WTC11 (cell line): Measurements from ENCODE around the gene DHPS. TPM values are rescaled to one million over a fixed set of nuclear protein-coding genes. Genes with fewer than 3 reads are reported as not detected.

Experiments
- ATAC-seq: fragments of 200-7000 bp; cut with Tn5 transposase; 2 replicates; pipeline ENCODE4 v1.10.0; 2021; ENCODE audit warnings: mild to moderate bottlenecking, moderate library complexity
- CTCF ChIA-PET: fragments of 300-600 bp; sonication (Branson Sonifier 250); formaldehyde crosslinking; loops from one replicate; lab custom pipeline; 2021; ENCODE audit warnings: antibody characterized with exemption; lab: Charles Lee
- POLR2A ChIA-PET: fragments of 350-600 bp; sonication (Branson Sonifier 250); formaldehyde crosslinking; loops from one replicate; lab custom pipeline; 2021; ENCODE audit warnings: antibody characterized with exemption; lab: Charles Lee
- DNase-seq: peaks from one replicate; pipeline ENCODE4 v3.0.0; 2021; ENCODE audit warnings: low spot score
- H3K27ac Mint-ChIP-seq: 2 replicates; pipeline ENCODE4 v1.8.0; 2021; ENCODE audit warnings: mixed read lengths
- H3K27me3 Mint-ChIP-seq: 2 replicates; pipeline ENCODE4 v1.8.0; 2021; ENCODE audit warnings: low read depth, mild to moderate bottlenecking, moderate library complexity, mixed read lengths
- H3K36me3 Mint-ChIP-seq: 2 replicates; pipeline ENCODE4 v1.8.0; 2021; ENCODE audit warnings: mixed read lengths
- H3K4me1 Mint-ChIP-seq: 2 replicates; pipeline ENCODE4 v1.8.0; 2022; ENCODE audit warnings: mixed read lengths
- H3K4me3 Mint-ChIP-seq: 2 replicates; pipeline ENCODE4 v1.8.0; 2021; ENCODE audit warnings: mild to moderate bottlenecking, moderate library complexity, mixed read lengths
- H3K9me3 Mint-ChIP-seq: 2 replicates; pipeline ENCODE4 v1.8.0; 2021; ENCODE audit warnings: mixed read lengths
- CBFB ChIP-seq: sonication (generic); formaldehyde crosslinking; IDR thresholded peaks from 2 replicates; pipeline ENCODE4 v1.8.1; 2022; ENCODE audit warnings: mild to moderate bottlenecking, low read depth, missing genetic modification reagents
- ELF4 ChIP-seq: sonication (generic); formaldehyde crosslinking; IDR thresholded peaks from 2 replicates; pipeline ENCODE4 v1.8.1; 2022; ENCODE audit warnings: low read depth, mild to moderate bottlenecking, moderate library complexity, missing genetic modification reagents
- EMX1 ChIP-seq: fragments of 250-450 bp; sonication (Bioruptor Pico); IDR thresholded peaks from 2 replicates; pipeline ENCODE4 v1.8.0; 2021; ENCODE audit warnings: mild to moderate bottlenecking
- FOXK1 ChIP-seq: sonication (generic); formaldehyde crosslinking; IDR thresholded peaks from 2 replicates; pipeline ENCODE4 v1.8.0; 2022; ENCODE audit warnings: mild to moderate bottlenecking, moderate library complexity, missing genetic modification reagents
- MXD4 ChIP-seq: fragments of 250-450 bp; sonication (Bioruptor Pico); IDR thresholded peaks from 2 replicates; pipeline ENCODE4 v1.8.0; 2021; ENCODE audit warnings: mild to moderate bottlenecking, moderate library complexity, borderline replicate concordance
- NFATC4 ChIP-seq: fragments of 250-450 bp; sonication (Bioruptor Pico); IDR thresholded peaks from 2 replicates; pipeline ENCODE4 v1.9.0; 2021; ENCODE audit warnings: mild to moderate bottlenecking
- RELA ChIP-seq: sonication (generic); formaldehyde crosslinking; IDR thresholded peaks from 2 replicates; pipeline ENCODE4 v1.8.1; 2022; ENCODE audit warnings: missing genetic modification reagents, mild to moderate bottlenecking, borderline replicate concordance
- TEAD1 ChIP-seq: sonication (generic); formaldehyde crosslinking; IDR thresholded peaks from 2 replicates; pipeline ENCODE4 v1.8.0; 2022; ENCODE audit warnings: mild to moderate bottlenecking, missing genetic modification reagents
- ZNF219 ChIP-seq: sonication (generic); formaldehyde crosslinking; IDR thresholded peaks from 2 replicates; pipeline ENCODE4 v1.8.0; 2023; ENCODE audit warnings: missing genetic modification reagents, mild to moderate bottlenecking, borderline replicate concordance
- ZNF416 ChIP-seq: fragments of 250-450 bp; sonication (Bioruptor Pico); IDR thresholded peaks from 2 replicates; pipeline ENCODE4 v1.9.0; 2021; ENCODE audit warnings: mild to moderate bottlenecking, inconsistent platforms
- total RNA-seq: library from RNA; stranded (reverse); gene quantifications from 3 replicates; pipeline ENCODE4 v1.2.3, GENCODE V29; 2021
- TF ChIP-seq, protein P1 (sequence below): sonication (generic); formaldehyde crosslinking; IDR thresholded peaks from 2 replicates; pipeline ENCODE4 v1.8.1; 2023; ENCODE audit warnings: mild to moderate bottlenecking, missing genetic modification reagents, moderate library complexity
- TF ChIP-seq, protein P2 (sequence below): sonication (generic); formaldehyde crosslinking; IDR thresholded peaks from 2 replicates; pipeline ENCODE4 v1.8.0; 2022; ENCODE audit warnings: mild to moderate bottlenecking, missing genetic modification reagents
- TF ChIP-seq, protein P3 (sequence below): sonication (generic); formaldehyde crosslinking; IDR thresholded peaks from 2 replicates; pipeline ENCODE4 v1.8.1; 2022; ENCODE audit warnings: mild to moderate bottlenecking, moderate library complexity, missing genetic modification reagents
- TF ChIP-seq, protein P4 (sequence below): fragments of 250-450 bp; sonication (Bioruptor Pico); IDR thresholded peaks from 2 replicates; pipeline ENCODE4 v1.9.0; 2021; ENCODE audit warnings: mild to moderate bottlenecking
- TF ChIP-seq, protein P5 (sequence below): sonication (generic); formaldehyde crosslinking; IDR thresholded peaks from 2 replicates; pipeline ENCODE4 v1.8.0; 2022; ENCODE audit warnings: missing genetic modification reagents
- TF ChIP-seq, protein P6 (sequence below): fragments of 250-450 bp; sonication (Bioruptor Pico); IDR thresholded peaks from 2 replicates; pipeline ENCODE4 v1.8.0; 2021; ENCODE audit warnings: mild to moderate bottlenecking
- TF ChIP-seq, protein P7 (sequence below): fragments of 250-450 bp; sonication (Bioruptor Pico); IDR thresholded peaks from 2 replicates; pipeline ENCODE4 v2.1.2; 2022; ENCODE audit warnings: mild to moderate bottlenecking, moderate library complexity

DHPS gene
- total RNA-seq, 1 experiment from 2014 or later = 115 TPM

DNA sequence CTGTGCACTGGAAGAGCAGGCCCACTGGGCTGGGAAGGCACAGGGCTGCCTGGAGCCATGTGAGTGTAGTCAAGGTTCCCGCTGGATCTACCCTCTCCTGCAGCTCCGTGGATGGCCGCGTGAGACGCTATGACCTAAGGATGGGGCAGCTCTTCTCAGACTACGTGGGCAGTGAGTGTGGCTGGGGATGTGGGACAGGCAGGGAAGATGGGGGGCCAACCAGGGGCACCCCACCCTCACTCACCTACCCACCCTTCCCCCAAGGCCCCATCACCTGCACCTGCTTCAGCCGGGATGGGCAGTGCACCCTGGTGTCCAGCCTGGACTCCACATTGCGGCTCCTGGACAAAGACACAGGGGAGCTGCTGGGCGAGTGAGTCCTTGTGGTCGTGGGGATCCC lies 8.9 kb downstream of the DHPS start:
- Mint-ChIP-seq H3K4me1 (peaks cover 17% of the 10 kb centered on the region), H3K9me3 (no peaks in the 10 kb centered on the region), H3K36me3 (peaks cover 40% of the 10 kb centered on the region), H3K27me3 (no peaks in the 10 kb centered on the region), H3K4me3 (no peak overlapping the region), H3K27ac (no peak overlapping the region)
- DNase-seq = no peak
- CTCF ChIA-PET = interaction anchor here (0.6 to 3.1 kb wide), 39 partner anchors 9 to 875 kb away, joined by 3 to 38 read pairs (median 4); partner anchors contain the start of genes DHPS, TNPO2, ZNF491 and ZNF700
- ATAC-seq = no peak
- POLR2A ChIA-PET = interaction anchor here (0.9 kb wide), 1 partner anchor 24 kb away, joined by 3 read pairs; the partner anchor contains the start of gene FBXW9
- no peak for TF ChIP-seq MXD4 (CRISPR knock-in tag)
- no peak for TF ChIP-seq FOXK1 (CRISPR knock-in tag)
- TF ChIP-seq, protein P1, sequence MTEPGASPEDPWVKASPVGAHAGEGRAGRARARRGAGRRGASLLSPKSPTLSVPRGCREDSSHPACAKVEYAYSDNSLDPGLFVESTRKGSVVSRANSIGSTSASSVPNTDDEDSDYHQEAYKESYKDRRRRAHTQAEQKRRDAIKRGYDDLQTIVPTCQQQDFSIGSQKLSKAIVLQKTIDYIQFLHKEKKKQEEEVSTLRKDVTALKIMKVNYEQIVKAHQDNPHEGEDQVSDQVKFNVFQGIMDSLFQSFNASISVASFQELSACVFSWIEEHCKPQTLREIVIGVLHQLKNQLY = no peak
- TF ChIP-seq, protein P2, sequence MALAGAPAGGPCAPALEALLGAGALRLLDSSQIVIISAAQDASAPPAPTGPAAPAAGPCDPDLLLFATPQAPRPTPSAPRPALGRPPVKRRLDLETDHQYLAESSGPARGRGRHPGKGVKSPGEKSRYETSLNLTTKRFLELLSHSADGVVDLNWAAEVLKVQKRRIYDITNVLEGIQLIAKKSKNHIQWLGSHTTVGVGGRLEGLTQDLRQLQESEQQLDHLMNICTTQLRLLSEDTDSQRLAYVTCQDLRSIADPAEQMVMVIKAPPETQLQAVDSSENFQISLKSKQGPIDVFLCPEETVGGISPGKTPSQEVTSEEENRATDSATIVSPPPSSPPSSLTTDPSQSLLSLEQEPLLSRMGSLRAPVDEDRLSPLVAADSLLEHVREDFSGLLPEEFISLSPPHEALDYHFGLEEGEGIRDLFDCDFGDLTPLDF (CRISPR knock-in tag) = no peak
- TF ChIP-seq RELA (CRISPR knock-in tag) = no peak
- TF ChIP-seq, protein P3, sequence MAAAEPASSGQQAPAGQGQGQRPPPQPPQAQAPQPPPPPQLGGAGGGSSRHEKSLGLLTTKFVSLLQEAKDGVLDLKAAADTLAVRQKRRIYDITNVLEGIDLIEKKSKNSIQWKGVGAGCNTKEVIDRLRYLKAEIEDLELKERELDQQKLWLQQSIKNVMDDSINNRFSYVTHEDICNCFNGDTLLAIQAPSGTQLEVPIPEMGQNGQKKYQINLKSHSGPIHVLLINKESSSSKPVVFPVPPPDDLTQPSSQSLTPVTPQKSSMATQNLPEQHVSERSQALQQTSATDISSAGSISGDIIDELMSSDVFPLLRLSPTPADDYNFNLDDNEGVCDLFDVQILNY (CRISPR knock-in tag) = no peak
- TF ChIP-seq TEAD1 = no peak
- TF ChIP-seq CBFB (CRISPR knock-in tag) = no peak
- no peak for TF ChIP-seq EMX1 (CRISPR knock-in tag)
- no peak for TF ChIP-seq ZNF219 (CRISPR knock-in tag)
- TF ChIP-seq ELF4 (CRISPR knock-in tag) = no peak
- TF ChIP-seq, all 79 proteins: peak for 0

DNA sequence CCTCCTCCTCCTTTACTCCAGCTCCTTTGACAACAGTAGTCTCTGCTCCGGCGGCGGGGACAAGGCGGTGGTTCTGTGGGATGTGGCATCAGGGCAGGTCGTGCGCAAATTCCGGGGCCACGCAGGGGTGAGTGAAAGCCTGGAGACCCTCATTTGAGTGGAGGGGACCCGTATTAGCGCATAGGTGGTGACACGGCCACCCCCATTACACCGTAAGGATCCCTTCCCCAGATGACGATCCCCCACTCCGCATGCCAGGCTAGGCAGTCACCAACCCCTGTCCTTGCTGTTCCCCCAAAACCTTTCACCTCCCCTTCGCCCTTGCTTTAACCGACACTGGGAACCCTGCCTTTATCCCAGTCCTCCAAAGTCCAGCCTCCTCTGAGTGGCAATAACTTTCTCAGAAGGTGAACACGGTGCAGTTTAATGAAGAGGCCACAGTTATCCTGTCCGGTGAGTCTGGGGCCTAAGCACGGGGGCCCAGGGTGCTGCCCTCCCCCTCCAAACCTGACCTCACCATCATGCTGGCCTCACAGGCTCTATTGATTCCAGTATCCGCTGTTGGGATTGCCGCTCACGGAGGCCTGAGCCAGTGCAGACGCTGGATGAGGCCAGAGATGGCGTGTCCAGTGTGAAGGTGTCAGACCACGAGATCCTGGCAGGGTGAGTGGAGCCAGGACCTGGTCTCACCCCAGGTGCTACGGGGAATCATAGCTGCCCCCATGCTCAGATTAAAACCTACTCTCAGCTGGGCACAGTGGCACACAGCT lies 11.3 kb downstream of the DHPS start:
- H3K4me3 Mint-ChIP-seq = peak overlapping the region; percentile 98
- DNase-seq = no peak
- H3K27ac Mint-ChIP-seq = peak overlapping the region; percentile 100
- CTCF ChIA-PET = interaction anchor here (2.9 to 3.1 kb wide), 2 partner anchors 11 to 22 kb away, joined by 22 to 23 read pairs; partner anchors contain the start of gene DHPS
- peaks cover 25% of the 10 kb centered on the region for H3K36me3 Mint-ChIP-seq
- no peaks in the 10 kb centered on the region for H3K27me3 Mint-ChIP-seq
- no peaks in the 10 kb centered on the region for H3K9me3 Mint-ChIP-seq
- TF ChIP-seq, protein P4, sequence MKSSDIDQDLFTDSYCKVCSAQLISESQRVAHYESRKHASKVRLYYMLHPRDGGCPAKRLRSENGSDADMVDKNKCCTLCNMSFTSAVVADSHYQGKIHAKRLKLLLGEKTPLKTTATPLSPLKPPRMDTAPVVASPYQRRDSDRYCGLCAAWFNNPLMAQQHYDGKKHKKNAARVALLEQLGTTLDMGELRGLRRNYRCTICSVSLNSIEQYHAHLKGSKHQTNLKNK (CRISPR knock-in tag) = no peak
- TF ChIP-seq ZNF416 (CRISPR knock-in tag) (peak; percentile 27; the same call in 1 of the 2 replicates), NFATC4 (CRISPR knock-in tag) (no peak), EMX1 (CRISPR knock-in tag) (0 out of 2 replicates have a peak, but pooled peaks have one; percentile 69)
- TF ChIP-seq, protein P5, sequence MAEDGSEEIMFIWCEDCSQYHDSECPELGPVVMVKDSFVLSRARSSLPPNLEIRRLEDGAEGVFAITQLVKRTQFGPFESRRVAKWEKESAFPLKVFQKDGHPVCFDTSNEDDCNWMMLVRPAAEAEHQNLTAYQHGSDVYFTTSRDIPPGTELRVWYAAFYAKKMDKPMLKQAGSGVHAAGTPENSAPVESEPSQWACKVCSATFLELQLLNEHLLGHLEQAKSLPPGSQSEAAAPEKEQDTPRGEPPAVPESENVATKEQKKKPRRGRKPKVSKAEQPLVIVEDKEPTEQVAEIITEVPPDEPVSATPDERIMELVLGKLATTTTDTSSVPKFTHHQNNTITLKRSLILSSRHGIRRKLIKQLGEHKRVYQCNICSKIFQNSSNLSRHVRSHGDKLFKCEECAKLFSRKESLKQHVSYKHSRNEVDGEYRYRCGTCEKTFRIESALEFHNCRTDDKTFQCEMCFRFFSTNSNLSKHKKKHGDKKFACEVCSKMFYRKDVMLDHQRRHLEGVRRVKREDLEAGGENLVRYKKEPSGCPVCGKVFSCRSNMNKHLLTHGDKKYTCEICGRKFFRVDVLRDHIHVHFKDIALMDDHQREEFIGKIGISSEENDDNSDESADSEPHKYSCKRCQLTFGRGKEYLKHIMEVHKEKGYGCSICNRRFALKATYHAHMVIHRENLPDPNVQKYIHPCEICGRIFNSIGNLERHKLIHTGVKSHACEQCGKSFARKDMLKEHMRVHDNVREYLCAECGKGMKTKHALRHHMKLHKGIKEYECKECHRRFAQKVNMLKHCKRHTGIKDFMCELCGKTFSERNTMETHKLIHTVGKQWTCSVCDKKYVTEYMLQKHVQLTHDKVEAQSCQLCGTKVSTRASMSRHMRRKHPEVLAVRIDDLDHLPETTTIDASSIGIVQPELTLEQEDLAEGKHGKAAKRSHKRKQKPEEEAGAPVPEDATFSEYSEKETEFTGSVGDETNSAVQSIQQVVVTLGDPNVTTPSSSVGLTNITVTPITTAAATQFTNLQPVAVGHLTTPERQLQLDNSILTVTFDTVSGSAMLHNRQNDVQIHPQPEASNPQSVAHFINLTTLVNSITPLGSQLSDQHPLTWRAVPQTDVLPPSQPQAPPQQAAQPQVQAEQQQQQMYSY (CRISPR knock-in tag) = peak; percentile 28; the same call in 1 of the 2 replicates
- TF ChIP-seq, protein P6, sequence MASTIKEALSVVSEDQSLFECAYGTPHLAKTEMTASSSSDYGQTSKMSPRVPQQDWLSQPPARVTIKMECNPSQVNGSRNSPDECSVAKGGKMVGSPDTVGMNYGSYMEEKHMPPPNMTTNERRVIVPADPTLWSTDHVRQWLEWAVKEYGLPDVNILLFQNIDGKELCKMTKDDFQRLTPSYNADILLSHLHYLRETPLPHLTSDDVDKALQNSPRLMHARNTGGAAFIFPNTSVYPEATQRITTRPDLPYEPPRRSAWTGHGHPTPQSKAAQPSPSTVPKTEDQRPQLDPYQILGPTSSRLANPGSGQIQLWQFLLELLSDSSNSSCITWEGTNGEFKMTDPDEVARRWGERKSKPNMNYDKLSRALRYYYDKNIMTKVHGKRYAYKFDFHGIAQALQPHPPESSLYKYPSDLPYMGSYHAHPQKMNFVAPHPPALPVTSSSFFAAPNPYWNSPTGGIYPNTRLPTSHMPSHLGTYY (CRISPR knock-in tag) = peak; percentile 40; the same call in 1 of the 2 replicates
- TF ChIP-seq, protein P7, sequence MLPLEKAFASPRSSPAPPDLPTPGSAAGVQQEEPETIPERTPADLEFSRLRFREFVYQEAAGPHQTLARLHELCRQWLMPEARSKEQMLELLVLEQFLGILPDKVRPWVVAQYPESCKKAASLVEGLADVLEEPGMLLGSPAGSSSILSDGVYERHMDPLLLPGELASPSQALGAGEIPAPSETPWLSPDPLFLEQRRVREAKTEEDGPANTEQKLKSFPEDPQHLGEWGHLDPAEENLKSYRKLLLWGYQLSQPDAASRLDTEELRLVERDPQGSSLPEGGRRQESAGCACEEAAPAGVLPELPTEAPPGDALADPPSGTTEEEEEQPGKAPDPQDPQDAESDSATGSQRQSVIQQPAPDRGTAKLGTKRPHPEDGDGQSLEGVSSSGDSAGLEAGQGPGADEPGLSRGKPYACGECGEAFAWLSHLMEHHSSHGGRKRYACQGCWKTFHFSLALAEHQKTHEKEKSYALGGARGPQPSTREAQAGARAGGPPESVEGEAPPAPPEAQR (CRISPR knock-in tag) = no peak
- H3K4me1 Mint-ChIP-seq = peaks cover 30% of the 10 kb centered on the region
- POLR2A ChIA-PET = interaction anchor here (0.6 to 1.2 kb wide), 2 partner anchors 13 to 31 kb away, joined by 3 to 4 read pairs; no protein-coding TSS in a partner anchor
- no peak for ATAC-seq
